OCI-LY3 (cell line): Measurements from ENCODE around the gene BATF.
A peak's percentile ranks its signal among the peaks of the same experiment; 100 is the strongest.

Experiments
- H2AFZ ChIP-seq: fragments of 200-600, 300-600 bp; shearing (Covaris generic); 2 replicates; pipeline ENCODE4 v1.6.0; 2014; ENCODE audit warnings: antibody characterized with exemption, low read depth, low read length
- H3K27ac ChIP-seq: fragments of 200-600, 300-600 bp; sonication (generic); 2 replicates; pipeline ENCODE4 v1.5.1; 2014; ENCODE audit warnings: mild to moderate bottlenecking, low read length, moderate library complexity, mixed read lengths
- H3K27me3 ChIP-seq: fragments of 200-600, 300-600 bp; sonication (generic); 2 replicates; pipeline ENCODE4 v1.6.1; 2014; ENCODE audit warnings: low read depth, low read length, mixed read lengths
- H3K36me3 ChIP-seq: fragments of 200-600, 300-600 bp; sonication (generic); replicated peaks from 2 replicates; pipeline ENCODE3; 2014; ENCODE audit warnings: low read depth, low read length, mixed read lengths
- H3K4me1 ChIP-seq: fragments of 300-600, 200-600 bp; sonication (generic); 2 replicates; pipeline ENCODE4 v1.6.1; 2014; ENCODE audit warnings: low read length, mixed read lengths
- H3K4me2 ChIP-seq: fragments of 200-600, 300-600 bp; sonication (generic); 2 replicates; pipeline ENCODE4 v1.6.1; 2014; ENCODE audit warnings: low read length, mixed read lengths
- H3K4me3 ChIP-seq: fragments of 300-600, 200-600 bp; sonication (generic); 2 replicates; pipeline ENCODE4 v1.5.1; 2014; ENCODE audit warnings: antibody characterized with exemption, mild to moderate bottlenecking, low read length, moderate library complexity
- H3K79me2 ChIP-seq: fragments of 300-600, 200-600 bp; shearing (Covaris generic); 2 replicates; pipeline ENCODE4 v1.6.1; 2014; ENCODE audit warnings: mild to moderate bottlenecking, low read length, mixed read lengths
- H3K9ac ChIP-seq: fragments of 300-600, 200-600 bp; shearing (Covaris generic); 2 replicates; pipeline ENCODE4 v1.6.0; 2014; ENCODE audit warnings: mild to moderate bottlenecking, low read length, moderate library complexity
- H3K9me3 ChIP-seq: fragments of 200-600, 300-600 bp; shearing (Covaris generic); 2 replicates; pipeline ENCODE4 v1.6.1; 2014; ENCODE audit warnings: low read length, mixed read lengths; ENCODE audit not compliant: insufficient read depth
- H4K20me1 ChIP-seq: fragments of 200-600, 300-600 bp; sonication (generic); 2 replicates; pipeline ENCODE4 v1.6.1; 2016; ENCODE audit warnings: low read length, mixed read lengths; ENCODE audit not compliant: insufficient read depth
- EZH2phosphoT487 ChIP-seq: fragments of 200-600 bp; shearing (Covaris generic); IDR thresholded peaks from 2 replicates; pipeline ENCODE4 v1.6.1; 2018; ENCODE audit warnings: antibody characterized with exemption, mixed run types, low read depth
- TF ChIP-seq, protein P1 (sequence below): fragments of 200-600, 300-600 bp; sonication (generic); IDR thresholded peaks from 2 replicates; pipeline ENCODE4 v1.5.1; 2014; ENCODE audit warnings: antibody characterized with exemption, low read length, low read depth

BATF gene

DNA sequence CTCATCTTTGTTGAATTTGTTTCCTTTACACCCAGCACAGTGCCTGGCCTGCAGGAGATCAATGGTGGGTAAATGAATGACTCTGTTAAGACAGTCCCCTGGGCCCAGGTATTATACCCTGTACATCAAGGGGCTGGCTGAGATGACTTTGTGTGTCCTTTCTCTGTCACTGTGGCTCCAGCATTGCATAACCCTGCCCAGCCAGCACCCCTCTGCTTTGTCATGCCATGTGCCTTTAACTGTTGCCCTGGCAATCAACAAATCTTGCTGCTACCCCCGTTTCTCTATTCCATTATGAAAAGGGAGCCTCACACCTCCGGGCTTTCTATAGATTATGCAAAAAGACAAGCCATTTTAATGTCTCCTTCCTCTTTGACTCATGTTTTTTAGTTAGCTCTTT, 48.5 kb downstream of the BATF start:
- Histone ChIP-seq H3K4me2 (peak overlapping the region; percentile 42), H3K79me2 (no peaks in the 10 kb centered on the region)
- TF ChIP-seq EZH2phosphoT487: no peak
- TF ChIP-seq, protein P1, sequence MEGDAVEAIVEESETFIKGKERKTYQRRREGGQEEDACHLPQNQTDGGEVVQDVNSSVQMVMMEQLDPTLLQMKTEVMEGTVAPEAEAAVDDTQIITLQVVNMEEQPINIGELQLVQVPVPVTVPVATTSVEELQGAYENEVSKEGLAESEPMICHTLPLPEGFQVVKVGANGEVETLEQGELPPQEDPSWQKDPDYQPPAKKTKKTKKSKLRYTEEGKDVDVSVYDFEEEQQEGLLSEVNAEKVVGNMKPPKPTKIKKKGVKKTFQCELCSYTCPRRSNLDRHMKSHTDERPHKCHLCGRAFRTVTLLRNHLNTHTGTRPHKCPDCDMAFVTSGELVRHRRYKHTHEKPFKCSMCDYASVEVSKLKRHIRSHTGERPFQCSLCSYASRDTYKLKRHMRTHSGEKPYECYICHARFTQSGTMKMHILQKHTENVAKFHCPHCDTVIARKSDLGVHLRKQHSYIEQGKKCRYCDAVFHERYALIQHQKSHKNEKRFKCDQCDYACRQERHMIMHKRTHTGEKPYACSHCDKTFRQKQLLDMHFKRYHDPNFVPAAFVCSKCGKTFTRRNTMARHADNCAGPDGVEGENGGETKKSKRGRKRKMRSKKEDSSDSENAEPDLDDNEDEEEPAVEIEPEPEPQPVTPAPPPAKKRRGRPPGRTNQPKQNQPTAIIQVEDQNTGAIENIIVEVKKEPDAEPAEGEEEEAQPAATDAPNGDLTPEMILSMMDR: no peak

DNA sequence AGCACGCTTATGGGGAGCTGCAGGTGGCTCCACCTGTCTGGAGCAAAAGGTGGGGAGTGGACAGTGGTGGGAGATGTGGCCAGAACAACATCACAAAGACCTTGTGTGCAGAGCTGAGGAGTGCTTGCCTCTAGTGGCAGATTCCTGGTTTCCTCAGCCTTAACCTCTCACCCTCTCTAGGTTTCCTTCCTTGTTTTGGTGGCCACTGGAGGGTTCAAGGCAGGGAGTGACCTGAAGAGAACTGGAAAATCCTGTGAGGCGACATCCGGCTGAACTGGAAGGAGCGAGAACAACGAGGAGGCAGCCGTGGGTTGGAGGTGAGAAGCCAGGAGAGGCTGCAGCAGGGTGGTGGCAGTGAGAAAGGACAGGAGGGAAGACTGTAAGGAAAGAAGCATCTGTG, 49.8 kb downstream of the BATF start:
- no peak overlapping the region for H2AFZ ChIP-seq
- peaks cover 46% of the 10 kb centered on the region for H3K4me1 ChIP-seq
- no peak overlapping the region for H3K4me3 ChIP-seq
- H3K9me3 ChIP-seq: no peaks in the 10 kb centered on the region
- no peaks in the 10 kb centered on the region for H3K27me3 ChIP-seq
- no peaks in the 10 kb centered on the region for H3K79me2 ChIP-seq
- H3K27ac ChIP-seq: no peak overlapping the region
- H4K20me1 ChIP-seq: no peaks in the 10 kb centered on the region
- no peak for TF ChIP-seq EZH2phosphoT487
- TF ChIP-seq, protein P1: no peak
- no peak overlapping the region for H3K4me2 ChIP-seq
- H3K36me3 ChIP-seq: peaks cover 7% of the 10 kb centered on the region
- H3K9ac ChIP-seq: no peak overlapping the region

More for the DNA sequence above, 48.5 kb downstream of the BATF start:
- Histone ChIP-seq H3K4me3 (no peak overlapping the region), H3K27me3 (no peaks in the 10 kb centered on the region), H2AFZ (0 out of 2 replicates have a peak overlapping the region, but pooled peaks have one; percentile 10), H3K36me3 (peaks cover 7% of the 10 kb centered on the region), H3K9ac (peak overlapping the region; percentile 36; the same call in 1 of the 2 replicates), H3K27ac (peak overlapping the region; percentile 73), H4K20me1 (no peaks in the 10 kb centered on the region), H3K4me1 (peaks cover 36% of the 10 kb centered on the region), H3K9me3 (no peaks in the 10 kb centered on the region)

DNA sequence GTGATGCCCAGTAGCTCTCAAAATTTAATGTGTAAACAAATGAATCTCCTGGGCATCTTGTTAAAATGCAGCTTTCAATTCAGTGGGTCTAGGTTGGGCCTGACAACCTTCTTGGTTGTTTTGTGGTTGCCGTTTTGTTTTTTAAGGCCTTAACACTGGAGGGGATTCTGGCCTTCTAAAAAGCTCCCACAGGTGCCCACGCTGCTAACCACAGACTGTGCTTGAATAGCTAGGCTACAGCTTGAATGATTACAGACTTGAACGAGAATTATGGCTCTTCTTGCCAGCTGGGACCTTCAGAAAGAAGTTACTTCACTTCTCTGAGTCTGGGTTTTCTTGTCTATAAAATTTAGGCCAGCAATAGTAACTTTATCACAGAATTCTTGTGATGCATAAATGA, 54.8 kb downstream of the BATF start:
- H3K4me1 ChIP-seq: peaks cover 19% of the 10 kb centered on the region
- H4K20me1 ChIP-seq: no peaks in the 10 kb centered on the region
- no peaks in the 10 kb centered on the region for H3K27me3 ChIP-seq
- no peaks in the 10 kb centered on the region for H3K36me3 ChIP-seq
- peak overlapping the region; percentile 76 for H3K4me3 ChIP-seq
- H3K9ac ChIP-seq: peak overlapping the region; percentile 32; the same call in 1 of the 2 replicates
- no peak overlapping the region for H2AFZ ChIP-seq
- no peaks in the 10 kb centered on the region for H3K79me2 ChIP-seq
- H3K4me2 ChIP-seq: peak overlapping the region; percentile 87
- peak overlapping the region; percentile 4; the same call in 1 of the 2 replicates for H3K27ac ChIP-seq
- no peaks in the 10 kb centered on the region for H3K9me3 ChIP-seq
- TF ChIP-seq, protein P1: no peak
- no peak for TF ChIP-seq EZH2phosphoT487

DNA sequence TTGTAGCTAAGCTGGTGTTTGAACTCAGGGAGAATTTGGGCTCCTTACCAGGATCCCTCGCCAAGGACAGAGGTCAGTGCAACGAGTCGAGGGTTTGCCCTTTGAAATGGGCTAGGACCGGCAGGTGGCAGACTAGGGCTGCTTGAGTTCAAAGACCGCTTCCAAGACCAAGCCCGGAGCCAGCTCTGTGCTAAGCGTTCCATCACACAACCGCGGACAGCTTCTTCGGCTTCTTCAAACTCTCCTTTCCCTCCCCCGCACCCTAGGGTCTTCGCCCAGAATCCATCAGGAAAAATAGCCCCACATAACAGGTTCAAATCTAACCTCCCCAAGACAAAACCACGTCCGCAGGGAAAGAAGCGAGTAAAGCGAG, 55.4 kb downstream of the BATF start:
- TF ChIP-seq, protein P1: peak; percentile 84
- TF ChIP-seq EZH2phosphoT487: no peak
- Histone ChIP-seq H3K9me3 (no peaks in the 10 kb centered on the region), H3K4me3 (peak overlapping the region; percentile 76), H3K4me2 (peak overlapping the region; percentile 87), H3K4me1 (peaks cover 19% of the 10 kb centered on the region), H3K27ac (peak overlapping the region; percentile 36), H3K36me3 (no peaks in the 10 kb centered on the region), H3K27me3 (no peaks in the 10 kb centered on the region), H4K20me1 (no peaks in the 10 kb centered on the region), H3K79me2 (no peaks in the 10 kb centered on the region), H2AFZ (peak overlapping the region; percentile 64; the same call in 1 of the 2 replicates), H3K9ac (peak overlapping the region; percentile 63)
